ENCODE measurements around the gene SLC8A3.

The SLC8A3 gene

GRCh38 chr14:70033561-70033960, 155.2 kb downstream of the SLC8A3 start:
- TF ChIP-seq CTCF (IDR thresholded peaks at IDR 0.05; ENCODE audit: insufficient read depth, low read length) (no peak), REST (IDR thresholded peaks at IDR 0.05; ENCODE audit: insufficient replicate concordance, low read depth) (no peak), SPI1 (IDR thresholded peaks at IDR 0.05; ENCODE audit: borderline replicate concordance, low read depth) (no peak), POLR2AphosphoS5 (IDR thresholded peaks at IDR 0.05; ENCODE audit: low read depth) (no peak), GABPA (IDR thresholded peaks at IDR 0.05; ENCODE audit: low read depth) (no peak)
- H3K27ac ChIP-seq (replicated peaks): no peak overlapping the region

GRCh38 chr14:70033116-70033515, 155.6 kb downstream of the SLC8A3 start:
- TF ChIP-seq REST (IDR thresholded peaks at IDR 0.05; ENCODE audit: insufficient replicate concordance, low read depth): no peak
- TF ChIP-seq SPI1 (IDR thresholded peaks at IDR 0.05; ENCODE audit: borderline replicate concordance, low read depth): no peak
- no peak for TF ChIP-seq POLR2AphosphoS5 (IDR thresholded peaks at IDR 0.05; ENCODE audit: low read depth)
- no peaks in the 10 kb centered on the region for H3K27me3 ChIP-seq (ENCODE audit: insufficient read depth, poor library complexity, severe bottlenecking)
- H3K4me3 ChIP-seq (replicated peaks; ENCODE audit: insufficient read depth, low read length): no peak overlapping the region
- H3K27ac ChIP-seq (replicated peaks): no peak overlapping the region
- DNase-seq (ENCODE audit: low read depth in 1 of 2, low spot score in 1 of 2): no peak

More at GRCh38 chr14:70033561-70033960, 155.2 kb downstream of the SLC8A3 start:
- Histone ChIP-seq H3K27me3 (ENCODE audit: insufficient read depth, poor library complexity, severe bottlenecking) (no peaks in the 10 kb centered on the region), H3K4me3 (replicated peaks; ENCODE audit: insufficient read depth, low read length) (no peak overlapping the region)
- no peak for DNase-seq (ENCODE audit: low read depth in 1 of 2, low spot score in 1 of 2)

GRCh38 chr14:70032447-70032846, 156.3 kb downstream of the SLC8A3 start:
- Histone ChIP-seq H3K4me3 (replicated peaks; ENCODE audit: insufficient read depth, low read length) (no peak overlapping the region), H3K27ac (replicated peaks) (no peak overlapping the region), H3K27me3 (ENCODE audit: insufficient read depth, poor library complexity, severe bottlenecking) (no peaks in the 10 kb centered on the region)
- no peak for TF ChIP-seq GABPA (IDR thresholded peaks at IDR 0.05; ENCODE audit: low read depth)
- TF ChIP-seq POLR2AphosphoS5 (IDR thresholded peaks at IDR 0.05; ENCODE audit: low read depth): no peak
- TF ChIP-seq SPI1 (IDR thresholded peaks at IDR 0.05; ENCODE audit: borderline replicate concordance, low read depth): no peak
- TF ChIP-seq REST (IDR thresholded peaks at IDR 0.05; ENCODE audit: insufficient replicate concordance, low read depth): no peak
- TF ChIP-seq CTCF (IDR thresholded peaks at IDR 0.05; ENCODE audit: insufficient read depth, low read length): no peak
- no peak for DNase-seq (ENCODE audit: low read depth in 1 of 2, low spot score in 1 of 2)

Measured in HL-60 (cell line).